Neuronal stem cell (in vitro differentiated cells): ENCODE data around the gene ZNF366.
A peak's percentile ranks its signal among the peaks of the same experiment; 100 is the strongest.

ENCODE experiments used
- DNase-seq: peaks from one replicate; pipeline ENCODE4 v3.0.0-alpha.2; 2013; ENCODE audit warnings: low spot score
- H2AFZ ChIP-seq: one replicate; pipeline ENCODE4 v1.6.1; 2013; ENCODE audit warnings: mild to moderate bottlenecking, low read length, inconsistent platforms
- H2AK5ac ChIP-seq: 2 replicates; pipeline ENCODE4 v1.6.1; 2013; ENCODE audit warnings: low read depth, mild to moderate bottlenecking, inconsistent platforms, low read length, moderate library complexity, mixed read lengths
- H2BK120ac ChIP-seq: 2 replicates; pipeline ENCODE4 v1.6.1; 2013; ENCODE audit warnings: low read depth, mild to moderate bottlenecking, inconsistent platforms, low read length, moderate library complexity, mixed read lengths
- H2BK12ac ChIP-seq: one replicate; pipeline ENCODE4 v1.6.1; 2013; ENCODE audit warnings: low read length, inconsistent platforms
- H2BK15ac ChIP-seq: 2 replicates; pipeline ENCODE4 v1.6.1; 2013; ENCODE audit warnings: mild to moderate bottlenecking, low read length, inconsistent platforms, mixed read lengths
- H2BK5ac ChIP-seq: one replicate; pipeline ENCODE4 v1.6.1; 2013; ENCODE audit warnings: inconsistent platforms, mild to moderate bottlenecking, low read length, moderate library complexity
- H3K14ac ChIP-seq: one replicate; pipeline ENCODE4 v1.6.1; 2013; ENCODE audit warnings: low read length, inconsistent platforms
- H3K18ac ChIP-seq: 2 replicates; pipeline ENCODE4 v1.6.1; 2013; ENCODE audit warnings: low read length, inconsistent platforms
- H3K23ac ChIP-seq: 2 replicates; pipeline ENCODE4 v1.6.1; 2013; ENCODE audit warnings: low read depth, mild to moderate bottlenecking, mixed read lengths, low read length, inconsistent platforms; ENCODE audit not compliant: poor library complexity
- H3K27ac ChIP-seq: replicated peaks from 3 replicates; pipeline ENCODE4 v1.5.1; 2013; ENCODE audit warnings: low read length, inconsistent platforms
- H3K27me3 ChIP-seq, 3 experiments: 2 replicates each; pipeline ENCODE4 v1.6.1; 2013; ENCODE audit warnings: low read length in 3 of 3, mild to moderate bottlenecking in 2 of 3, inconsistent platforms in 1 of 3, low read depth in 1 of 3, mixed read lengths in 1 of 3, moderate library complexity in 1 of 3; ENCODE audit not compliant: control insufficient read depth in 3 of 3, insufficient read depth in 3 of 3
- H3K36me3 ChIP-seq, 2 donors: replicated peaks in 1 of 2; 2 replicates each; pipeline ENCODE4 v1.6.1; 2013; ENCODE audit warnings: low read length in 2 of 2; ENCODE audit not compliant: control insufficient read depth in 2 of 2, insufficient read depth in 2 of 2
- H3K4ac ChIP-seq: 2 replicates; pipeline ENCODE4 v1.6.1; 2013; ENCODE audit warnings: inconsistent platforms, mild to moderate bottlenecking, low read length, moderate library complexity
- H3K4me1 ChIP-seq, 2 donors: 1 replicate in 1 of 2; 2 replicates in 1 of 2; pipeline ENCODE4 v1.6.1; 2013; ENCODE audit warnings: low read length in 2 of 2, low read depth in 1 of 2; ENCODE audit not compliant: control insufficient read depth in 2 of 2, insufficient read depth in 1 of 2
- H3K4me2 ChIP-seq: one replicate; pipeline ENCODE4 v1.6.1; 2013; ENCODE audit warnings: mild to moderate bottlenecking, low read length, inconsistent platforms; ENCODE audit not compliant: insufficient read depth, poor library complexity, severe bottlenecking
- H3K4me3 ChIP-seq, 2 donors: 2 replicates each; pipeline ENCODE4 v1.5.1; 2013; ENCODE audit warnings: low read length in 2 of 2, mild to moderate bottlenecking in 2 of 2, inconsistent platforms in 1 of 2, moderate library complexity in 1 of 2
- H3K79me1 ChIP-seq: one replicate; pipeline ENCODE4 v1.6.1; 2013; ENCODE audit warnings: low read depth, mild to moderate bottlenecking, inconsistent platforms, low read length, moderate library complexity
- H3K9ac ChIP-seq: one replicate; pipeline ENCODE4 v1.6.1; 2013; ENCODE audit warnings: mild to moderate bottlenecking, low read depth, low read length, inconsistent platforms; ENCODE audit not compliant: poor library complexity
- H3K9me3 ChIP-seq, 2 donors: replicated peaks in 1 of 2; 2 replicates each; pipeline versions ENCODE3 to v1.6.1; 2013; ENCODE audit warnings: low read length in 2 of 2, mild to moderate bottlenecking in 2 of 2, inconsistent platforms in 1 of 2, low read depth in 1 of 2, mixed read lengths in 1 of 2, moderate library complexity in 1 of 2; ENCODE audit not compliant: control insufficient read depth in 2 of 2, insufficient read depth in 1 of 2
- H4K8ac ChIP-seq: one replicate; pipeline ENCODE4 v1.6.1; 2013; ENCODE audit warnings: low read depth, mild to moderate bottlenecking, inconsistent platforms, low read length, moderate library complexity
- H4K91ac ChIP-seq: one replicate; pipeline ENCODE4 v1.6.1; 2013; ENCODE audit warnings: low read length, low read depth, mild to moderate bottlenecking, inconsistent platforms; ENCODE audit not compliant: poor library complexity
- WGBS, 2 donors: extraction: QIAGEN DNeasy Blood & Tissue Kit; methylation state at CpG; one replicate each; pipeline ENCODE4 v1.1.7; 2013; ENCODE audit warnings: missing lambda C conversion rate in 2 of 2, mixed read lengths in 1 of 2; ENCODE audit not compliant: insufficient read length in 2 of 2, insufficient replicate concordance in 1 of 2; ENCODE audit errors: extremely low coverage in 2 of 2; 5-methylcytosine and 5-hydroxymethylcytosine counted together

ZNF366 gene

GRCh38 chr5:72465601-72466563 lies 41.3 kb downstream of the ZNF366 start:
- no peaks in the 10 kb centered on the region for H3K36me3 ChIP-seq
- no peak overlapping the region for H4K8ac ChIP-seq
- H3K18ac ChIP-seq, result no peak overlapping the region
- no peak overlapping the region for H2BK12ac ChIP-seq
- H3K79me1 ChIP-seq, result no peaks in the 10 kb centered on the region
- no peak overlapping the region for H2BK15ac ChIP-seq
- no peak overlapping the region for H2BK5ac ChIP-seq
- no peak overlapping the region for H3K14ac ChIP-seq
- peaks cover 0 to 3% of the 10 kb centered on the region in 2 donors for H3K4me1 ChIP-seq
- H3K4me2 ChIP-seq, result no peak overlapping the region
- H3K9me3 ChIP-seq, result no peaks in the 10 kb centered on the region
- no peak for DNase-seq
- H2AK5ac ChIP-seq, result no peak overlapping the region
- H3K27me3 ChIP-seq, result no peaks in the 10 kb centered on the region
- peak overlapping the region; percentile 40 for H2AFZ ChIP-seq
- H4K91ac ChIP-seq, result no peak overlapping the region
- WGBS, 2 donors, result no CpG with 5 or more reads among the region's 10 CpGs
- H3K23ac ChIP-seq, result no peak overlapping the region
- H3K27ac ChIP-seq, result no peak overlapping the region
- no peak overlapping the region for H3K9ac ChIP-seq
- H2BK120ac ChIP-seq, result no peak overlapping the region
- no peak overlapping the region for H3K4me3 ChIP-seq
- no peak overlapping the region for H3K4ac ChIP-seq

- H3K27ac ChIP-seq, result no peak overlapping the region
- no peak overlapping the region for H3K23ac ChIP-seq
- H3K79me1 ChIP-seq, result no peaks in the 10 kb centered on the region
- H3K4me1 ChIP-seq, result peaks cover 0 to 3% of the 10 kb centered on the region in 2 donors
- no peak overlapping the region for H2AFZ ChIP-seq
- H4K8ac ChIP-seq, result no peak overlapping the region
- DNase-seq, result no peak
- no peak overlapping the region for H3K14ac ChIP-seq
- H3K27me3 ChIP-seq, result no peaks in the 10 kb centered on the region
- no CpG with 5 or more reads among the region's 2 CpGs for WGBS, 2 donors
- no peaks in the 10 kb centered on the region for H3K9me3 ChIP-seq
- H3K4me2 ChIP-seq, result no peak overlapping the region
- no peak overlapping the region for H2AK5ac ChIP-seq
- no peak overlapping the region for H3K4me3 ChIP-seq
- H2BK15ac ChIP-seq, result no peak overlapping the region
- no peaks in the 10 kb centered on the region for H3K36me3 ChIP-seq
- no peak overlapping the region for H4K91ac ChIP-seq
- no peak overlapping the region for H2BK12ac ChIP-seq
- H3K4ac ChIP-seq, result no peak overlapping the region
- no peak overlapping the region for H2BK5ac ChIP-seq
- no peak overlapping the region for H3K9ac ChIP-seq
- no peak overlapping the region for H2BK120ac ChIP-seq
- no peak overlapping the region for H3K18ac ChIP-seq
Observed at GRCh38 chr5:72465066-72465465, 42.1 kb downstream of the ZNF366 start.

GRCh38 chr5:72464071-72464470 lies 43.1 kb downstream of the ZNF366 start:
- no peaks in the 10 kb centered on the region for H3K27me3 ChIP-seq
- no peak overlapping the region for H3K4me2 ChIP-seq
- no peak overlapping the region for H2BK12ac ChIP-seq
- H3K18ac ChIP-seq, result no peak overlapping the region
- H2AFZ ChIP-seq, result no peak overlapping the region
- H2AK5ac ChIP-seq, result no peak overlapping the region
- H3K79me1 ChIP-seq, result no peaks in the 10 kb centered on the region
- WGBS, 2 donors, result no CpG with 5 or more reads among the region's 6 CpGs
- peaks cover 0 to 3% of the 10 kb centered on the region in 2 donors for H3K4me1 ChIP-seq
- H3K27ac ChIP-seq, result no peak overlapping the region
- no peak overlapping the region for H3K23ac ChIP-seq
- no peak overlapping the region for H3K4ac ChIP-seq
- no peak overlapping the region for H2BK15ac ChIP-seq
- H3K4me3 ChIP-seq, result no peak overlapping the region
- H3K14ac ChIP-seq, result no peak overlapping the region
- DNase-seq, result no peak
- H3K9me3 ChIP-seq, result no peaks in the 10 kb centered on the region
- H2BK120ac ChIP-seq, result no peak overlapping the region
- no peak overlapping the region for H4K91ac ChIP-seq
- no peaks in the 10 kb centered on the region for H3K36me3 ChIP-seq
- no peak overlapping the region for H2BK5ac ChIP-seq
- H3K9ac ChIP-seq, result no peak overlapping the region
- no peak overlapping the region for H4K8ac ChIP-seq

- no peak overlapping the region for H3K4me3 ChIP-seq
- DNase-seq, result no peak
- H3K14ac ChIP-seq, result no peak overlapping the region
- no peak overlapping the region for H2BK5ac ChIP-seq
- no peak overlapping the region for H4K91ac ChIP-seq
- H2AFZ ChIP-seq, result peak overlapping the region; percentile 40
- no peak overlapping the region for H3K4ac ChIP-seq
- no peaks in the 10 kb centered on the region for H3K9me3 ChIP-seq
- no peaks in the 10 kb centered on the region for H3K36me3 ChIP-seq
- H3K9ac ChIP-seq, result no peak overlapping the region
- no peak overlapping the region for H3K27ac ChIP-seq
- H4K8ac ChIP-seq, result no peak overlapping the region
- no peak overlapping the region for H2AK5ac ChIP-seq
- H3K4me2 ChIP-seq, result no peak overlapping the region
- H3K23ac ChIP-seq, result no peak overlapping the region
- H2BK120ac ChIP-seq, result no peak overlapping the region
- no peak overlapping the region for H2BK15ac ChIP-seq
- no peaks in the 10 kb centered on the region for H3K79me1 ChIP-seq
- H2BK12ac ChIP-seq, result no peak overlapping the region
- H3K18ac ChIP-seq, result no peak overlapping the region
- H3K27me3 ChIP-seq, result no peaks in the 10 kb centered on the region
- H3K4me1 ChIP-seq, result peaks cover 0 to 3% of the 10 kb centered on the region in 2 donors
- no CpG with 5 or more reads among the region's 6 CpGs for WGBS, 2 donors
Observed at GRCh38 chr5:72463449-72464052, 43.7 kb downstream of the ZNF366 start.
